SJSA1 (cell line): ENCODE data around the gene SERPINB10. TPM values are rescaled to one million over a fixed set of nuclear protein-coding genes. Genes with fewer than 3 reads are reported as not detected.

Experiments
- total RNA-seq: library from RNA; depleted of rRNA; stranded (reverse); fragments of >200 nt; shearing (Covaris generic); gene quantifications from 2 replicates; pipeline ENCODE4 v1.2.3, GENCODE V29; 2014; rRNA removed

SERPINB10 gene
- total RNA-seq, 1 experiment from 2014 or later: not detected

Other genes starting within 250 kb of the SERPINB10 start
- gene SERPINB3, start 246.1 kb upstream of the SERPINB10 start, total RNA-seq: not detected in 2 replicates
- gene SERPINB11, start 205.0 kb upstream of the SERPINB10 start, total RNA-seq: not detected in 2 replicates
- gene SERPINB7, start 132.5 kb upstream of the SERPINB10 start, total RNA-seq: 5.8 and 8.5 TPM in 2 replicates
- 0.74 TPM in 1 of 2 replicates, not detected in the other for gene SERPINB2, start 20.3 kb upstream of the SERPINB10 start, total RNA-seq
- 0.53 and 1.00 TPM in 2 replicates for gene HMSD, start 41.3 kb downstream of the SERPINB10 start, total RNA-seq
- gene SERPINB8, start 62.1 kb downstream of the SERPINB10 start, total RNA-seq: 27.2 and 28.6 TPM in 2 replicates
- not detected in 2 replicates for gene LINC00305, start 241.1 kb downstream of the SERPINB10 start, total RNA-seq